GM19467 (cell line): ENCODE results near the gene ITFG2.

Experiments used
- ATAC-seq: cut with Tn5 transposase; IDR thresholded peaks from one replicate; pipeline ENCODE4 v1.9.1; 2021; ENCODE audit warnings: mild to moderate bottlenecking, moderate library complexity; ENCODE audit not compliant: unreplicated experiment

The ITFG2 gene

GRCh38 chr12:2794736-2795289 is 17.7 kb upstream of the ITFG2 start, which contains the start of gene FKBP4:
FKBP4 (plus strand) TSS chr12:2794970; CDS start chr12:2795140, 170 bp downstream.
- ATAC-seq, result peak; percentile 72

GRCh38 chr12:2795291-2796186 is 16.9 kb upstream of the ITFG2 start:
- peak; percentile 58 for ATAC-seq

- no peak for ATAC-seq
These were observed 16.2 kb upstream of the ITFG2 start for GRCh38 chr12:2796187-2796666.

GRCh38 chr12:2797721-2798418 is 14.6 kb upstream of the ITFG2 start:
- ATAC-seq, result no peak

- ATAC-seq, result no peak
These were observed 12.4 kb upstream of the ITFG2 start for GRCh38 chr12:2800046-2800570.

GRCh38 chr12:2801044-2801783 is 11.3 kb upstream of the ITFG2 start:
- ATAC-seq, result no peak

- ATAC-seq, result no peak
These were observed 8.7 kb upstream of the ITFG2 start for GRCh38 chr12:2803635-2804392.

- no peak for ATAC-seq
These were observed 7.9 kb upstream of the ITFG2 start for GRCh38 chr12:2804393-2805142.

- no peak for ATAC-seq
These were observed 7.3 kb upstream of the ITFG2 start for GRCh38 chr12:2805143-2805520.

GRCh38 chr12:2806700-2807099 is 5.8 kb upstream of the ITFG2 start:
- no peak for ATAC-seq

GRCh38 chr12:2811801-2812200 is 667 bp upstream of the ITFG2 start:
- no peak for ATAC-seq

- peak; percentile 47 for ATAC-seq
These were observed 1.0 kb downstream of the ITFG2 start for GRCh38 chr12:2813214-2814185.

GRCh38 chr12:2819810-2820209 is 7.3 kb downstream of the ITFG2 start:
- no peak for ATAC-seq

GRCh38 chr12:2820432-2820831 is 8.0 kb downstream of the ITFG2 start:
- ATAC-seq, result no peak

GRCh38 chr12:2823483-2823882 is 11.0 kb downstream of the ITFG2 start:
- ATAC-seq, result no peak

- ATAC-seq, result no peak
These were observed 12.1 kb downstream of the ITFG2 start for GRCh38 chr12:2824541-2824940.

- no peak for ATAC-seq
These were observed 12.7 kb downstream of the ITFG2 start for GRCh38 chr12:2825132-2825531.

- ATAC-seq, result no peak
These were observed 13.6 kb downstream of the ITFG2 start for GRCh38 chr12:2826036-2826435.
